Ramos (cell line): ENCODE data around the gene ZNF850.
"Not testable (repeated sequence)": the region's sequence is repeated elsewhere in the genome, so short reads cannot be mapped to it uniquely, and the experiment has no call there.

Source experiments
- in situ Hi-C: fragments of 300-500 bp; cut with MboI; formaldehyde crosslinking; loops from one replicate; pipeline ENCODE4 v1.14.3; 2022; ENCODE audit warnings: low sequenced_read_pairs; ENCODE audit not compliant: unreplicated experiment

Gene ZNF850

DNA sequence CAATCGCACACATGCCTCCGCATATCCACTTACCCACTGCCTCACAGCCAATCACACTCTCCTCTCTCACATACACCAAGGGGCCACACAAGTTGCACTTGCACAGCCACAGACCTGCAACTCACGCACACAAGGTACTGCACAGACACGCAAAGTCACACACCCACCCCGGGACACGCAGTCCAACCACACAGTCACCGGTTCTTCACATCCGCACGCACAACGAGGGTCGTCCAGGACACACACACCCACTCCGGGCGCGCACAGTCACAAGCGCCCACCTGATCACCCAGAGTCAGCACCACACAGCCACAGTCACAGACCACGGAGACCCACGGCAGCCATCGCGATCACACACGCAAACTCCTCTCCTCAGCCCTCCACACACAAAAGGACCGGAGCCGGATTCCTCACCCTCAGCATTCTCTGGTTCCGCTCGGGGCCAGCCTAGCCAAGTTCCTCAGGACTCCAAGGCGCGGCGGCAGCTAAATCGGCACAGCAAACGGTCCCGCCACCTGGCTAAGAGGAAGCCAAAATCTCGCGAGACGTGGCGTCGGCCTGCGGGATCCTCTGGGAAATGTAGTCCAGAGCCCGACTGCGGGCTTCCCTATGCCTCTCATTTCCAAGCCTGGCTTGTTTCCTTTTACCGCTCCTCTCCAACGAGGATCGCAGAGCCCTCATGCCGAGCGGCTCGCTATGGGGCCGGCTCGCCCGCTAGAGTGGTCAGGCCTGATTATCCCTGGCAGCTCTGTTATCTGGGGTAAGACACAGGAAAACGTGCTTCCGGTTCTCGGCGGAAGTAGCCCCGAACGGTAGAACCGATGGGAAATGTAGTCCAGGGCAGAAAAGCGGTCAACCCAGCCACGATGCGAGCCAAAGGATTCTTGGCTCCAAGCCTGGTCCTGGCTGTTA is at the start of gene ZNF850:
Gene ZNF850, minus strand, starts transcription at position 497 of the 912 bp plus-strand sequence. CDS start 10,201 bp downstream, outside the sequence.
- in situ Hi-C loops = no loop called here

DNA sequence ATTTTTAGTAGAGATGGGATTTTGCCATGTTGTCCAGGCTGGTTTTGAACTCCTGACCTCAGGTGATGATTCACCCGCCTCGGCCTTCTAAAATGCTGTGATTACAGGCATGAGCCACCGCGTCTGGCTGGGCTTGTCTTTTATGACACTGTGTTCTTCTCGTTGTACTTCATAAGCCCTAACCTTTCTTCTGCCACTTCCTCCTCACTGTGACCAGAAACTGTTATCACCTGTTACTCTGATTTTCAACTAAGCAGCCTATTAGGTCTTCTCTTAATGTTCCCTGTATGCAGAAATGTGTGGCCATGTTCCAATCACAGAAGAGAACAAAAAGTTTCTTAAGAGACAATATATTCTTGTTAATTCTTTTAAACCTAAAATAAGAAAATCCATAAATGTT is 49.2 kb upstream of the ZNF850 start:
- in situ Hi-C loops = no loop called here

DNA sequence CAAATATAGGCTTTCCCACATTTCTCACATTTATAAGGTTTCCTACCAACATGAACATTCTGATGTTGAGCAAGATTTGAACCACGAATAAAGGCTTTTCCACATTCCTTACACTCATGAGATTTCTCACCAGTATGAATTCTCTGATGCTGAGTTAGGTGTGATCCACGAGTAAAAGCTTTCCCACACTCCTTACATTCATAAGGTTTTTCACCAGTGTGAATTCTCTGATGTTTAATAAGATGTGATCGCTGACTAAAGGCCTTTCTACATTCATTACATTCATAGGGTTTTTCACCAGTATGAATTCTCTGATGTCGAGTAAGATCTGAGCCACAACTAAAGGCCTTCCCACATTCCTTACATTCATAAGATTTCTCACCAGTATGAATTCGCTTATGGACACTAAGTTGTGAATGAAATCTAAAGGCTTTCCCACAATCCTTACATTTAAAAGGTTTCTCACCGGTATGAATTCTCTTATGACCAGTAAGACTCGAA is 46.6 kb upstream of the ZNF850 start:
- in situ Hi-C loops = no loop called here

- in situ Hi-C loops = no loop called here
Measured at GRCh38 chr19:36807029-36807428, 34.4 kb upstream of the ZNF850 start.

DNA sequence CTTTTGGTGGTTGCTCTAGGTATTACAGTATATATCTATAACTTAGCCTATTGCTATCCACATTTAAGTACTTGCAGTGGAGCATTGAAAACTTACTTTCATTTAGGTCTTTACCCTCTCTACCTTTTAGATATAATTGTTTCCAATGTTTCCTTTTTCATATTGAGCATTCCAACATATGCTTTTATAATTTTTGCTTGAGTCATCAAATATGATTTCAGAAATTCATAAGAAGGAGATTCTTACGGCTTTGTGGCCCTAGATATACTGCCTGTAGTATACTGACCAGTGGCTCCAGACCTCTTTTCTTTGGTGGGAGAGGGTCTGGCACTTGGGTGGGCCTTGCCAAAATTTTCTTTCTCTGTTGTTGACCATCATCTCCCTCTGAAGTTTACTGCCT is 32.8 kb upstream of the ZNF850 start:
- in situ Hi-C loops = no loop called here

GRCh38 chr19:36797786-36798108 is 25.1 kb upstream of the ZNF850 start:
- in situ Hi-C loops = no loop called here

DNA sequence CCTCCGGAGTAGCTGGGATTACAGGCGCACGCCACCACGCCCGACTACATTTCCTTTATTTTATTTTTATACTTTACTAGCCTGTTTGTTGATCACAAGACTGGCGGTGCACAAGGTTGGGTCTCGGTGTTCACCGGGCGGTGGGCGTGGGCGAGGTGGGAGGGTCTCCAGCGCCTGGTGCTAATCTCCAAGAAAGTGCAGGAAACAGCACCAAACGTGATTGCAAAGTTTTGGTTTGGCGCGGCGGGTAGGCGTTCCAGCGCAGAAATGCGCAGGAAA is 24.0 kb upstream of the ZNF850 start:
- in situ Hi-C loops = no loop called here

GRCh38 chr19:36791420-36792141 is 19.0 kb upstream of the ZNF850 start:
- in situ Hi-C loops = not testable (repeated sequence)

GRCh38 chr19:36775768-36776167 is 3.2 kb upstream of the ZNF850 start:
- in situ Hi-C loops = no loop called here

- in situ Hi-C loops = no loop called here
Measured at GRCh38 chr19:36773223-36773579, 594 bp upstream of the ZNF850 start.

- in situ Hi-C loops = no loop called here
Measured at GRCh38 chr19:36771261-36772231, 1.1 kb downstream of the ZNF850 start.

DNA sequence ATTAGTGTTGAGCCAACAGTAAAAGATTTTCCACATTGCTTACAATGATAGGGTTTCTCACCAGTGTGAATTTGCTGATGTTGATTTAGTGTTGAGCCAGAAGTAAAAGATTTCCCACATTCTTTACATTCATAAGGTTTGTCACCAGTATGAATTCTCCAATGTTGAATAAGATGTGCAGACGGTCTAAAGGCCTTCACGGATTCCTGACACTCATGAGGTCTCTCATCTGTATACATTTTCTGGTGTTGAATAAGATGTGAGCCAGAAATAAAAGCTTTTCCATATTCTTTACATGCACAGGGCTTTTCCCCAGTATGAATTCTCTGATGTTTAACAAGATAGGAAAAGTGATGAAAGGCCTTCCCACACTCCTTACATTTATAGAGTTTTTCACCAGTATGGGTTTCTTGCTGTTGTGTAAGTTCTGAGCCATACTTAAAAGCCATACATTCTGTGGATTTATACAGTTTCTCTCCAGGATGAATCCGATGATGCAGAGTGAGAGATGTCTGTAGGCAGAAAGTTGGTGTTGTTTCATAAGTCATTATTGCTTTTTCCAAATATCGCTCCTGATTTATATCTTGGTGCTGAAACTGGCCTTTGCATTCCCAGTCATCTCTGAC is 22.4 kb downstream of the ZNF850 start:
- in situ Hi-C loops = no loop called here

GRCh38 chr19:36749613-36750012 is 23.0 kb downstream of the ZNF850 start:
- in situ Hi-C loops = not testable (repeated sequence)

DNA sequence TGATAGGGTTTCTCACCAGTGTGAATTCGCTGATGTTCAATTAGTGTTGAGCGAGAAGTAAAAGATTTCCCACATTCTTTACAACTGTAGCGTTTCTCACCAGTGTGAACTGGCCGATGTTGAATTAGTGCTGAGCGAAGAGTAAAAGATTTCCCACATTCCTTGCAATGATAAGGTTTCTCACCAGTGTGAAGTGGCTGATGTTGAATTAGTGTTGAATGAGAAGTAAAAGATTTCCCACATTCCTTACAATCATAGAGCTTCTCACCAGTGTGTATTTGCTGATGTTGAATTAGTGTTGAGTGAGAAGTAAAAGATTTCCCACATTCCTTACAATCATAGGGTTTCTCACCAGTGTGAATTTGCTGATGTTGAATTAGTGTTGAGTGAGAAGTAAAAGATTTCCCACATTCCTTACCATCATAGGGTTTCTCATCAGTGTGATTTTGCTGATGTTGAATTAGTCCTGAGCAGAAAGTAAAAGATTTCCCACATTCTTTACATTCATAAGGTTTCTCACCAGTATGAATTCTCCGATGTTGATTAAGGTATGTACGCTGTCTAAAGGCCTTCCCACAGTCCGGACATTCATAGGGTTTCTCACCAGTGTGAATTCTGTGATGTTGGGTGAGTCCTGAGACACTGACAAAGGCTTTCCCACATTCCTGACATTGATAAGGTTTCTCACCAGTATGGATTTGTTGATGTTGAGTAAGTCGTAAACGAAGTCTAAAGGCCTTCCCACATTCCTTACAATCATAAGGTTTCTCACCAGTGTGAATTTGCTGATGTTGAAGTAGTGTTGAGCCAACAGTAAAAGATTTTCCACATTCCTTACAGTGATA is 24.0 kb downstream of the ZNF850 start:
- in situ Hi-C loops = no loop called here

DNA sequence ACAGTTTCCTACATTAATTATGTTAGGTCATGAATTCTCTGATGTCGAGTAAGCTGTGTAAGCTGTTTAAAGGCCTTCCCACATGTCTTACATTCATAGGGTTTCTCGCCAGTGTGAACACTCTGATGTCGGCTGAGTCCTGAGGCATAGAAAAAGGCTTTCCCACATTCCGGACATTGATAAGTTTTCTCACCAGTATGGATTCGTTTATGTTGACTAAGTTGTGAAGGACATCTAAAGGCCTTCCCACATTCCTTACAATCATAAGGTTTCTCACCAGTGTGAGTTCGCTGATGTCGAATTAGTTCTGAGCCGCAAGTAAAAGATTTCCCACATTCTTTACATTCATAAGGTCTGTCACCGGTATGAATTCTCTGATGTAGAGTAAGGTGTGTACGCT is 24.9 kb downstream of the ZNF850 start:
- in situ Hi-C loops = no loop called here

GRCh38 chr19:36745870-36746269 is 26.7 kb downstream of the ZNF850 start:
- in situ Hi-C loops = no loop called here

- in situ Hi-C loops = not testable (repeated sequence)
Measured at GRCh38 chr19:36736166-36736565, 36.4 kb downstream of the ZNF850 start.

GRCh38 chr19:36719687-36720556 is 52.7 kb downstream of the ZNF850 start:
- in situ Hi-C loops = no loop called here
